ENCODE measurements around the gene NOS1AP.
"Not testable (repeated sequence)": the region's sequence is repeated elsewhere in the genome, so short reads cannot be mapped to it uniquely, and the experiment has no call there.

NOS1AP gene

DNA sequence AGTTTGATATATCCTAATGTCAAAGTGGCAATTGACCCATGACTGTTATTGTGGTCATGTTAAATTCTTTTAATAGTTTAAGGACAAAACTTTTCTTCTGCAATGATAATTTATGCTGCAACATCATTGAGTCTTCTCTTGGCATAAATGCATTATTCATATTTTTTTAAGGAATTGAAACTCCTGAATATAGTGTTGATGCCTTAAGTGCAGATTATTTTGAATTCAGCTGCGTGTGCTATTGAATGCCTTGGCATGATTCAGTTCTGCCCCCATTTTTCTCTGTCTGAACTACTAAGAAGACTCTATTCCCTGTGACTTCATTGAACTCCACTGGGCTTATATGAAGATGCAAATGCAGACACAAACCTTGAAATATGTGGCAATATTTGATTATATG lies 22.6 kb upstream of the NOS1AP start:
- no peak overlapping the region for H3K4me2 ChIP-seq (ENCODE audit: low read depth, low read length, poor library complexity, severe bottlenecking)
- H3K27me3 ChIP-seq (ENCODE audit: insufficient read depth, low read length, poor library complexity, severe bottlenecking), result no peaks in the 10 kb centered on the region
- no peak for TF ChIP-seq EZH2phosphoT487 (IDR thresholded peaks at IDR 0.05; ENCODE audit: borderline replicate concordance)
- TF ChIP-seq, protein P1, sequence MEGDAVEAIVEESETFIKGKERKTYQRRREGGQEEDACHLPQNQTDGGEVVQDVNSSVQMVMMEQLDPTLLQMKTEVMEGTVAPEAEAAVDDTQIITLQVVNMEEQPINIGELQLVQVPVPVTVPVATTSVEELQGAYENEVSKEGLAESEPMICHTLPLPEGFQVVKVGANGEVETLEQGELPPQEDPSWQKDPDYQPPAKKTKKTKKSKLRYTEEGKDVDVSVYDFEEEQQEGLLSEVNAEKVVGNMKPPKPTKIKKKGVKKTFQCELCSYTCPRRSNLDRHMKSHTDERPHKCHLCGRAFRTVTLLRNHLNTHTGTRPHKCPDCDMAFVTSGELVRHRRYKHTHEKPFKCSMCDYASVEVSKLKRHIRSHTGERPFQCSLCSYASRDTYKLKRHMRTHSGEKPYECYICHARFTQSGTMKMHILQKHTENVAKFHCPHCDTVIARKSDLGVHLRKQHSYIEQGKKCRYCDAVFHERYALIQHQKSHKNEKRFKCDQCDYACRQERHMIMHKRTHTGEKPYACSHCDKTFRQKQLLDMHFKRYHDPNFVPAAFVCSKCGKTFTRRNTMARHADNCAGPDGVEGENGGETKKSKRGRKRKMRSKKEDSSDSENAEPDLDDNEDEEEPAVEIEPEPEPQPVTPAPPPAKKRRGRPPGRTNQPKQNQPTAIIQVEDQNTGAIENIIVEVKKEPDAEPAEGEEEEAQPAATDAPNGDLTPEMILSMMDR (conservative IDR thresholded peaks at IDR 0.05; ENCODE audit: low read length), result no peak
- H3K4me1 ChIP-seq (ENCODE audit: insufficient read depth, low read length, poor library complexity, severe bottlenecking), result no peaks in the 10 kb centered on the region
- H3K4me3 ChIP-seq (ENCODE audit: low read length, poor library complexity, severe bottlenecking), result no peak overlapping the region
- H4K20me1 ChIP-seq (ENCODE audit: insufficient read depth, low read length, poor library complexity, severe bottlenecking), result no peaks in the 10 kb centered on the region
- H3K36me3 ChIP-seq (ENCODE audit: insufficient read depth, low read length), result no peaks in the 10 kb centered on the region
- H3K9ac ChIP-seq (ENCODE audit: low read depth, low read length, poor library complexity, severe bottlenecking), result no peak overlapping the region
- H3K9me2 ChIP-seq (replicated peaks; ENCODE audit: low read depth, low read length), result no peaks in the 10 kb centered on the region
- no peaks in the 10 kb centered on the region for H3K9me3 ChIP-seq (ENCODE audit: insufficient read depth, low read depth, low read length)
- H2AFZ ChIP-seq (ENCODE audit: low read length), result no peak overlapping the region
- no peaks in the 10 kb centered on the region for H3F3A ChIP-seq (ENCODE audit: low read depth)
- H3K79me2 ChIP-seq (ENCODE audit: insufficient read depth, low read length), result no peaks in the 10 kb centered on the region

DNA sequence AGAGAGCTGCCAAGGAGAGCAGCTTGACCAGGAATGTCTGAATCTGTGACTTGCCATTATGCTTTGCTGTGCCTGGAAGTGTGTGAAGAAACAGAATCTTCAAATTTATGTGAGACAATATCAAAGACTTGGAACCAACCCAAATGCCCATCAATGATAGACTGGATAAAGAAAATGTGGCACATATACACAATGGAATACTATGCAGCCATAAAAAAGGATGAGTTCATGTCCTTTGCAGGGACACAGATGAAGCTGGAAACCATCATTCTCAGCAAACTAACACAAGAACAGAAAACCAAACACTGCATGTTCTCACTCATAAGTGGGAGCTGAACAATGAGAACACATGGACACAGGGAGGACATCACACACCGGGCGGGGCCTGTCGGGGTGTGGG lies 15.5 kb upstream of the NOS1AP start:
- not testable (repeated sequence) for H3K4me1 ChIP-seq (ENCODE audit: insufficient read depth, low read length, poor library complexity, severe bottlenecking)

DNA sequence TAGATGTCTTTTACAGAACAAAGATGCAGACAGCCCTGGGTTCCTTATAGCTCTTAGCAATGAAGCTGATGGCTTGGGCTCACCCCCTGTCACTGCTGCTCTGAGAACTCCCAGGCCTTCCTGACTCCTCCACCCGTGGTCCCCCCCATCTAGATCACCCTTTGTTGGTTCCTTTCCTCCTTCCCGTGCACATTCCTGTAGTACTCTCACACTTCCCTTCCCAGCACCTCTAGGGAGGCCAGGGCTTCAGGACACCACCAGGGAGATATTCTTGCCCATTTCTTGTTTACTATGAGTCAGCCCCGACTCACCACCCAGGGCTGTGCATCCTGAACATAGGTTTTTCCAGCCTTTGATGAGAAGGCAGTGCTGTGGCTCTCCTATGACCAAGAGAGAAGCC lies 14.4 kb upstream of the NOS1AP start:
- H3K4me1 ChIP-seq (ENCODE audit: insufficient read depth, low read length, poor library complexity, severe bottlenecking), result peaks cover 4% of the 10 kb centered on the region
- no peak overlapping the region for H3K4me3 ChIP-seq (ENCODE audit: low read length, poor library complexity, severe bottlenecking)
- no peak overlapping the region for H2AFZ ChIP-seq (ENCODE audit: low read length)
- H3K36me3 ChIP-seq (ENCODE audit: insufficient read depth, low read length), result no peaks in the 10 kb centered on the region
- H3F3A ChIP-seq (ENCODE audit: low read depth), result 0 out of 2 replicates have a peak, but pooled peaks cover 3% of the 10 kb centered on the region
- H3K9ac ChIP-seq (ENCODE audit: low read depth, low read length, poor library complexity, severe bottlenecking), result no peak overlapping the region
- no peak overlapping the region for H3K4me2 ChIP-seq (ENCODE audit: low read depth, low read length, poor library complexity, severe bottlenecking)
- H3K79me2 ChIP-seq (ENCODE audit: insufficient read depth, low read length), result no peaks in the 10 kb centered on the region
- H3K27me3 ChIP-seq (ENCODE audit: insufficient read depth, low read length, poor library complexity, severe bottlenecking), result no peaks in the 10 kb centered on the region
- H3K9me3 ChIP-seq (ENCODE audit: insufficient read depth, low read depth, low read length), result no peaks in the 10 kb centered on the region
- no peaks in the 10 kb centered on the region for H3K9me2 ChIP-seq (replicated peaks; ENCODE audit: low read depth, low read length)
- TF ChIP-seq EZH2phosphoT487 (IDR thresholded peaks at IDR 0.05; ENCODE audit: borderline replicate concordance), result no peak
- TF ChIP-seq, protein P1 (conservative IDR thresholded peaks at IDR 0.05; ENCODE audit: low read length), result no peak
- no peaks in the 10 kb centered on the region for H4K20me1 ChIP-seq (ENCODE audit: insufficient read depth, low read length, poor library complexity, severe bottlenecking)

More for the DNA sequence above, 15.5 kb upstream of the NOS1AP start:
- H3K36me3 ChIP-seq (ENCODE audit: insufficient read depth, low read length); H3K79me2 ChIP-seq (ENCODE audit: insufficient read depth, low read length); H3K4me3 ChIP-seq (ENCODE audit: low read length, poor library complexity, severe bottlenecking); H2AFZ ChIP-seq (ENCODE audit: low read length); H3K9me2 ChIP-seq (replicated peaks; ENCODE audit: low read depth, low read length); H3K9ac ChIP-seq (ENCODE audit: low read depth, low read length, poor library complexity, severe bottlenecking); H3K27me3 ChIP-seq (ENCODE audit: insufficient read depth, low read length, poor library complexity, severe bottlenecking); H3K4me2 ChIP-seq (ENCODE audit: low read depth, low read length, poor library complexity, severe bottlenecking); H4K20me1 ChIP-seq (ENCODE audit: insufficient read depth, low read length, poor library complexity, severe bottlenecking); H3F3A ChIP-seq (ENCODE audit: low read depth); H3K9me3 ChIP-seq (ENCODE audit: insufficient read depth, low read depth, low read length): not testable (repeated sequence)

DNA sequence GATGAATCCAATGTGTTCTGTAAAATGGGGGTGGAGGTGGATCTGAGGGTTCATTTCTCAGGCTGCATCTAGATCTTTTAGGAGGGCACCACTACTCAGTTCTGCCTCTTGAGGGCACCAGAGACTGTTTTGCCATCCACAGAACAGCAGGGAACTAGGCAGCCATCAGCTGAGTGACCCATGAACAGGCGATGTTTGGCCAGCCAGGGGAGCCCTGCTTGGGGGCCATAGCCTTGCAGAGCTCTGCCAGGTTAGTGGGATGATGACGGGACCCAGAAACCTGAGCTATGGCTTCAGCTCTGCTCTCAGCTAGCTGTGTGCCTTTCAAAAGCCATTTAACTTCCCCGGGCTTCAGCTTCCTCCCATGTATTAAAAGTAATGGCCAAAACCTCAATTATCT lies 13.4 kb upstream of the NOS1AP start:
- Histone ChIP-seq H3K27me3 (ENCODE audit: insufficient read depth, low read length, poor library complexity, severe bottlenecking) (no peaks in the 10 kb centered on the region), H3K9ac (ENCODE audit: low read depth, low read length, poor library complexity, severe bottlenecking) (no peak overlapping the region), H3K4me3 (ENCODE audit: low read length, poor library complexity, severe bottlenecking) (no peak overlapping the region), H3F3A (ENCODE audit: low read depth) (0 out of 2 replicates have a peak, but pooled peaks cover 3% of the 10 kb centered on the region), H2AFZ (ENCODE audit: low read length) (peak overlapping the region; percentile 47; the same call in 1 of the 2 replicates), H3K9me2 (replicated peaks; ENCODE audit: low read depth, low read length) (no peaks in the 10 kb centered on the region), H3K9me3 (ENCODE audit: insufficient read depth, low read depth, low read length) (no peaks in the 10 kb centered on the region), H3K36me3 (ENCODE audit: insufficient read depth, low read length) (no peaks in the 10 kb centered on the region), H3K4me1 (ENCODE audit: insufficient read depth, low read length, poor library complexity, severe bottlenecking) (peaks cover 4% of the 10 kb centered on the region), H3K79me2 (ENCODE audit: insufficient read depth, low read length) (no peaks in the 10 kb centered on the region), H4K20me1 (ENCODE audit: insufficient read depth, low read length, poor library complexity, severe bottlenecking) (no peaks in the 10 kb centered on the region), H3K4me2 (ENCODE audit: low read depth, low read length, poor library complexity, severe bottlenecking) (no peak overlapping the region)
- no peak for TF ChIP-seq EZH2phosphoT487 (IDR thresholded peaks at IDR 0.05; ENCODE audit: borderline replicate concordance)
- TF ChIP-seq, protein P1 (conservative IDR thresholded peaks at IDR 0.05; ENCODE audit: low read length), result peak; percentile 96
